GM03348 (cell line): Measurements from ENCODE around the gene SGSM2.
"Not testable (repeated sequence)": the region's sequence is repeated elsewhere in the genome, so short reads cannot be mapped to it uniquely, and the experiment has no call there.

Experiments
- DNase-seq: peaks from one replicate; pipeline ENCODE4 v3.0.0; 2012; ENCODE audit warnings: low spot score

Gene SGSM2, protein sequence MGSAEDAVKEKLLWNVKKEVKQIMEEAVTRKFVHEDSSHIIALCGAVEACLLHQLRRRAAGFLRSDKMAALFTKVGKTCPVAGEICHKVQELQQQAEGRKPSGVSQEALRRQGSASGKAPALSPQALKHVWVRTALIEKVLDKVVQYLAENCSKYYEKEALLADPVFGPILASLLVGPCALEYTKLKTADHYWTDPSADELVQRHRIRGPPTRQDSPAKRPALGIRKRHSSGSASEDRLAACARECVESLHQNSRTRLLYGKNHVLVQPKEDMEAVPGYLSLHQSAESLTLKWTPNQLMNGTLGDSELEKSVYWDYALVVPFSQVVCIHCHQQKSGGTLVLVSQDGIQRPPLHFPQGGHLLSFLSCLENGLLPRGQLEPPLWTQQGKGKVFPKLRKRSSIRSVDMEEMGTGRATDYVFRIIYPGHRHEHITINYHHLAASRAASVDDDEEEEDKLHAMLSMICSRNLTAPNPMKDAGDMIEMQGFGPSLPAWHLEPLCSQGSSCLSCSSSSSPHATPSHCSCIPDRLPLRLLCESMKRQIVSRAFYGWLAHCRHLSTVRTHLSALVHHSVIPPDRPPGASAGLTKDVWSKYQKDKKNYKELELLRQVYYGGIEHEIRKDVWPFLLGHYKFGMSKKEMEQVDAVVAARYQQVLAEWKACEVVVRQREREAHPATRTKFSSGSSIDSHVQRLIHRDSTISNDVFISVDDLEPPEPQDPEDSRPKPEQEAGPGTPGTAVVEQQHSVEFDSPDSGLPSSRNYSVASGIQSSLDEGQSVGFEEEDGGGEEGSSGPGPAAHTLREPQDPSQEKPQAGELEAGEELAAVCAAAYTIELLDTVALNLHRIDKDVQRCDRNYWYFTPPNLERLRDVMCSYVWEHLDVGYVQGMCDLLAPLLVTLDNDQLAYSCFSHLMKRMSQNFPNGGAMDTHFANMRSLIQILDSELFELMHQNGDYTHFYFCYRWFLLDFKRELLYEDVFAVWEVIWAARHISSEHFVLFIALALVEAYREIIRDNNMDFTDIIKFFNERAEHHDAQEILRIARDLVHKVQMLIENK

DNA sequence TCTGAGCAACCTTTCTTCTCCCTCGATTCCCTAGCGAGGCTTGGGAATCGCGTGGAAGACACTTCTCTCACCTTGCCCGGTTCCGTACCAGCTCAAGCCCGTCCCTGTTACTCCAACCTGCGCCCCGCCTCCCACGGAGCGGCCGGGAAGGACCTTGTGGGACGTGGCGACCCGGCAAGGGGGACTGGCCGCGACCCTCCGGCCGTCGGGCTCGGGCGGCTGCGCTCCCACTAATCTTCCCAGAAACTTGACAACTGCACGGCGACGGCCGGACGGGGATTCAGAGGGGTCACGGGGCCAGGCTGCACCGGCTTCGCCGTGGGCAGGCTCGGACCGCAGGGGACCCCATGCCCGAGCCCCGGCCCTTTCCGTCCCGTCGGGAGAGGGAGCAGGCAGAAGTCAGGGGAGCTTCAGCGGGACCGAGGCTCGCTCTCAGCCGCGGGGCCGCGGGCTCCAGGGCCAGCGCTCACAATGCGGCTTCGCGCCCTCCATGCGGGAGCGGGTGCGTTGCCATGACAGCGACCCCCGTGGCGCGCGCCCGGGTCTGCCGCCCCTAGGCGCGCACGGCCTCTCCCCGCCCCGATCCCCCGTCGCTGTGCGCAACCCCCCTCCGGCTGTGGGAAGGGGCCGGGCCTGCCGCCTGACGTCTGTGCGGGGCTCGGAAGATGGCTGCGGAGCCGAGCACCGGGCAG, at the start of gene SGSM2:
Gene SGSM2, plus strand, starts transcription at position 650 of the 692 bp plus-strand sequence. CDS start 188 bp downstream, outside the sequence.
- DNase-seq: peak; percentile 89

DNA sequence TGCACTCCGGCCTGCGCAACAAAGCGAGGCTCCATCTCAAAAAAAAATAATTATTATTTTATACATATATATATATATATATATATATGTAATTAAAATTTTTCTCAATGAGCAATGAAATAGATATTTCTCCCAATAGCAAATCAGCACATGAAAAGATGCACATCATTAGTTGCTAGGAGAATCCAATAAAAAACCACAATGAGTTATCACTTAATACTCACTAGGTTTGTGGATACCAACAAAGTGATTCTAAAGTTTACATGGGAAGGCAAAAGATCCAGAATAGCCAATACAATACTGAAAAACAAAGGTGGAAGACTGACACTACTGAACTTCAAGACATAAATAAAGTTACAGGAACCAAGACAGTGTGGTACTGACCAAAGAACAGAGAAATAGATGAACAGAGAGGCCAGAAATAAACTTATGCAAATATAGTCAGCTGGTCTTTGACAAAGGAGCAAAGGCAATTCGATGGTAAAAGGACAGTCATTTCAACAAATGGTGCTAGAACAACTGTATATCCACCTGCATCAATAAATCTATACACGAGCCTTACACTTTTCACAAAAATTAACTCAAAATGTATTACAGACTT, 47.3 kb upstream of the SGSM2 start:
- no peak for DNase-seq

DNA sequence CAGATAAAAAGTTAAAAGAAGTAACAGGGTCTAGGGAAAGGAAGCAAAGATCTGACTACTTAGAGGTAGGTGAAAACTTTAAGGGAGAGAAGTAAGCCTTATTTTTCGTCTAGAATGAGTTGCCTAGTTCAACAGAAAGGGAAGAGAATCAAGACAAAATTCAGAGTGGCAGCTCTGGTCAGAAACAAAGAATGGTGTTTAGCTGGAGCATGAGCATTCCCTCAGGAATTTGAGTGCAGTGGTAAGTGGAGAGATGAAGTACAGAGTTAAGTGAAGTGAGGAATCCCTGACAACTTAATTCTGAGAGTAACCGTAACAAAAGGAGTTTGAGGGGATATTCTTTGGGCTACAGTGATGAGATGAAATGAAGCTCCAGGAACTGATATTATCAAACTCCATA, 45.2 kb upstream of the SGSM2 start:
- peak; percentile 18 for DNase-seq

DNA sequence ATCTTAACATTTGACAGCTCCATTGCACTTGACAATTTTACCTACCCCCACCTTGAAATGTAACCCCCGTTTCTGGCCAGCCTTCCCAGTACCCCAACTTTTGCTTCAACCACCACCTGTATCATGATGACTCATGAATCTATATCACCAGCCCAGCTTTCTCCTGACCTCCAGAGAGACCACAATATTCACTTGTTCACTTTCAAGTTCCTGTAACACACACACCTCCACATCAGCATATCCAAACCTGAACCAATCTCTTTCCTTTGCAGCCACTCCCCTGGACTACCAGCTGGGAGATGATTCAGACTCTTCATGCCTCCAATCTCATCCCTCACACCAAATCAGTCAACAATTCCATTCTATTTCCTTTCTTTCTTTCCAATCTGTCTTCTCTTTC, 41.7 kb upstream of the SGSM2 start:
- DNase-seq: no peak

DNA sequence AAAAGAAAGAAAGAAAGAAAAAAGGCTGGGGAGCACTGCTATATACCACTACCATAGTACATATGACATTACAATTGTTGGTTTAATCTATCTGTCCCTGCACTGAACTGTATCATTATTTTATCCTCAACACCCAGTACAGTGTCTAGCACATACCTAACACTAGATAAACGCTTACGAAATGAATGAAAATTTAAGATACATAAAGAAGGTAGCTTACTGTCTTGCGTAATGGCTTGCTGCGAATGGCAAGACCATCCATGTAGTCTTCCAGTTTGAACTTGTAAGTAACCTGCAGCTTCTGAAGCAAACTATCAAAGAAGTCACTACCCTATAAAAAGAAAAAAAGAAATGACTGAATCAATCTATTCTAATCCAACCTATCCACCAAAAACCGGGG, 40.3 kb upstream of the SGSM2 start:
- DNase-seq: no peak

DNA sequence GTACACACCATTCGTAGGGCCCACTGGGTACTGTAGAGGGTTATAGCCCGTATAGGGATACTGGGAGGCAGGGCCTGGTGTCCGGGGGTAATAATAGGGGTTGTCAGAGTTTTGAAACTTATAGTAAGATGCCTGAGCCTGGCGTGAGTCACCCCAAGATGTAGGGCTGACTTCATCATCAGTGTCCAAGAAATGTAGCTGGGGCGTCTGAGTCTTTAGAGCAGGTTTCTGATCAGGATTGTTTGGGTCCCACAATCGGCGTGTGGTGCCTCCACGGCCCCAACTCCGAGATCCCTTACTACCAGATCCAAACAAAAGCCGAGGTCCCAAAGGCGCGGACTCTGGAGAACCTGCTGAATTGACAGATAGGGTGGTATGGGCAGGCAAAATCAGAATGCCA, 38.2 kb upstream of the SGSM2 start:
- DNase-seq: no peak

DNA sequence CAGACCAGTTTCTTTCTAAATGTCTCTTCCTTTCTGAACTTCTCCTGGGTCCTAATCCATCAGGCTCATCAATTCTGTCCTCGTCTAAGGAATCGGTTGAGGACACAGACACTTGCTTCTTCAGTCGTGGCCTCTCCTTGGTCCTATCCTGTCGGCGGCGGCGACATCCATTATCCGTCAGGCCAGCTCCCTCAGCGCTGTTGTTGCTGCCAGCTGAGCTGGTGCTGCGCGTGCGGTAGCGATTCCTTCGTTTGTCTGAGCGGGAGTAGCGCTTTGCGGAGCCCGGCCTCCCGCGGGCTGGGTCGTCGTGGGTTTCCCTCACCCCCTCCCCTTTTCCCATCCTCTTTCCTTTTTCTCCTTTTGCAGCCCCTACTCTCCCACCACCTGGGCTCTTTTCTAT, 37.5 kb upstream of the SGSM2 start:
- DNase-seq: no peak

DNA sequence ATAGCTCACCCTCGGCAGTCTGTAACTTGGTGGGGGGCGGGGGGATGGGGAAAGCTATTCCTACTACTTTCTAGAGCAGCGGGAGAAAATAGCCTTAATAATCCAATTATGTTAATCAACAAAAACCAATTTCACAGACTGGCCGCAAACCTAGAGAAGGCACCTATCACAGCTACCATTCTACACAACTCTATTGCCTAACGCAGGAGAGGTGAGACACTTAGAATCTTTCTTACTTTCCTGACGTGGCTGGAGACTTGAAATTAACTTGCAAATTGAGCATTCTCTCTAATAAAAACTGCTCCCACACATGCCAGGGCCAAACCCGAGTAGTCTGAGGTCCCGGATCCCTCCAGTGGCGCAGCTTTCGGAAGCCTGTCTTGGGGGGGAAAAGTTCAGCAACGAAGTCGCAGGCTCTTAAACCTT, 34.5 kb upstream of the SGSM2 start:
- peak; percentile 7 for DNase-seq

DNA sequence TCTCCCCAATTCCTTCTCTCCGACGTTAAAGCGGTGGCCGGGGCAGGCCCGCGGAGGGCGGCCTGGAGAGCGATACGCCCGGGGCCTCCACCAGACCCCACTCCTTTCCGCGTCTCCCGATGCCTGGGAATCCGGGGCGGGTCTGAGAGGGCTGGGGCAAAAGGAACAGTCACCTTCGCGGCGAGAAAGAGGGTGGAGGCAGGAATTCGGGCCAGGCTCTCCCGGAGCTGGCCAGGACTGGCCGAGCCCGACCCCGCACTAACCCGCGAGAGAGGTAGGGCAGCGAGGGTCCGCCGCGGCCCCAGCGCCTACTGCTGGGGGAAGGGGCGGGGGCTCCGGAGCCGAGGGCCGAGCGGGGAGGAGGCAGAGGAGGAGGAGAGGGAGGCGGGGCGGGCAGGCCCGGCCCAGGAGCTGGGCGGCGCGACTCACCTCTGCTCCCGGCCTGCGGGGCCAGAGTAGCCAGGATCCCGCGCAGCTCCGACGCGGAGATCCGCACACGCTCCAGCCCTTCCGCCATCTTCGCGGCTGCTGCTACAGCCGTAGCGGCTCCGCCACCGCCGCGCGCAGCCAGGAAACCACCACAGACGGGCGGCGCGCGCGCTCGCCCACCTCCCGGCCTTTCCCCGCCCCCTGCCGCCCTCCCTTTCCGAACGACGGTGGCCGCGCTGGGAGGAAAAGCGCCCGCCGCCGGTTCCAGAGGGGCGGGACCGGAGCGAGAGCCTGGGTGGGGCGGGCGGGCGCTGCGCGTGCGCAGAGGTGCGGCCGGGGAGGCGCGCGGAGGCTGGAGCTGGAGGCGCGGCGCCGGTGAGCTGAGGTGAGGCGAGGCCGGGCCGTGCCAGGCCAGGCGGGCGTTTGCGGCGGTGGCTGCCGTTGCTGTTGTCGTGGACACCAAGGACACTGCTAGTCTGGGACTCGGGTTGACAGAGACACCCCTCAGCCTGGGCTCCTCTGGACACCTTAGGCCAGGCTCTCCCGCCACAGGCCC, 33.8 kb upstream of the SGSM2 start, which contains the start of the genes SMG6 and SRR:
Gene SMG6, minus strand, starts transcription at position 582 of the 985 bp plus-strand sequence. Its CDS starts 65 bp downstream, at position 517.
Gene SRR, plus strand, starts transcription at position 747 of the 985 bp plus-strand sequence. CDS start 11,611 bp downstream, outside the sequence.
- DNase-seq: peak; percentile 100

DNA sequence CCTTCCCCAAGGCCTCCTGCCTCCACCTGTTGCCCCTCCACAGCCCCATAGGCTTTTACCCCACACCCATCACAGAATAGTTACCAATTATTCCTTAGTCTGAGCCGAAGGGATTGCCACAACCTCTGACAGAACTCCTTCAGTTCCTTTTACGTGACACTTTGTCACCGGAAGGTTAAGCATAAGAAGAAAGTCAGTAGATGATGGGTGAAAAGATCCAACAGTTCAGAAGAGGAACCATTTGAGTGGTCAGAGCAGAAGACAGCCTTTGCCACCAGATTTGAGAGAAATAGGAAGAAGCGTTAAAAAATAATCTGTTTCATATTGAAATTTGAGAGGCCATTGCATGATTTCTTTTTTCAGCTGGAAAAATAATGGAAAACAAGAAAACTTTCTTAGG, 32.4 kb upstream of the SGSM2 start:
- no peak for DNase-seq

DNA sequence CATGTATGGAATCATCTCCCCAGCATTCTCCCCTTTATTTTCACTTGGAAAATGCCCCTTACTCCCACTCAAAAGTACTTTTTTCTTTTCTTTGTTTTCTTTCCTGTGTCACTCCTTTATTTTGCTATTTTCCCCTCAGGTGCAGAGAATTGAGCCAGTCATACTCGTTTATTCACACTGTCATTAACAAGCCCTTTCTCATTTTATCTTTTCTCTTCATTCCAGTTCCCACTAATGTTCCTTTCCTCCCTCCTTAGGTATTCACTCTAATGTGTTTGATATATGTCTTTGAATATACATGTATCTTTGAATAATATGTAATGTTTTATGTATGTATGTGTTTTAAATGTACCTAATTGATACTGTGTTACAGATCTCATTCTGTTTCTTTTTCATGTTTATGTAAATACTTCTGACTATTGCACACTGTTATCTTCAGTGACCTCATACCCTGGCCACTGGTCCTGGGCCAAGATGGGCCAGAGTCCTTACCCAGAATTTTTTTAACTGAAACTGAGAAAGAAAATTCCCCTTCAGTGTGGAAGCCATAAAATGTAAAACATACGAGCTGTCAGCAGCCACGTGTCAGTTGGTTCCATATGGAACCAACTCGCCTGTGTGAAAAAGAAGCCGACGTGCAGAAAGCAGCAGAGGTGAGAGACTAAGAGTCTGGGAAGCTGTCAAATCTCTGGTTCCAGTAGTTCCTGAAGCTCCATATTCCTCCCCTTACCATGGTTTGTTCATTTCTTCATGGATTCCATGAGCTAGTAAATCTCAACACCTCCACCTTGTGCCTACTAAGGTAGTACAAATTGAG, 27.8 kb upstream of the SGSM2 start:
- no peak for DNase-seq

DNA sequence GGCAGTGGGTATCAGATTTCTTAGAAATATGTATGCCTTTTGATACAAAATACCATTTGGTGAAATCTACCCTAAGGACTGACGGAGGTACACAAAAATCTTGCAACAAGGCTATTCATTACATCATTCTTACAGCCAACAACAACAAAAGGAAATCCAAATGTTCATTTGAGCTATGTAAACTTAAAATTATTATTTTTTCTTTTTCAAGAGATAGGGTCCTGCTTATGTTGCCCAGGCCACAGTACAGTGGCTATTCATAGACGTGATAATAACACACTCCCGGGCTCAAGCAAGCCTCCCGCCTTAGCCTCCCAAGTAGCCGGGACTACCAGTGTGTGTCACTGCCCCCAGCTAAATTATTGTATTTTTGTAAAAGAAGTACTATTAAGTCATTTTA, 24.6 kb upstream of the SGSM2 start:
- no peak for DNase-seq

DNA sequence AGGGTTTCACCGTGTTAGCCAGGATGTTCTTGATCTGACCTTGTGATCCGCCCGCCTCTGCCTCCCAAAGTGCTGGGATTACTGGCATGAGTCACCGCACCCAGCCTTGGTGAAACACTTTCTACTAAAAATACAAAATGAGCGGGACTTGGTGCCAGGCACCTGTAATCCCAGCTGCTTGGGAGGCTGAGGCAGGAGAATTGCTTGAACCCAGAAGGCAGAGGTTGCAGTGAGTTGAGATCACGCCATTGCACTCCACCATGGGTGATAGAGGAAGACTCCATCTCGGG, 20.4 kb upstream of the SGSM2 start:
- DNase-seq: not testable (repeated sequence)

DNA sequence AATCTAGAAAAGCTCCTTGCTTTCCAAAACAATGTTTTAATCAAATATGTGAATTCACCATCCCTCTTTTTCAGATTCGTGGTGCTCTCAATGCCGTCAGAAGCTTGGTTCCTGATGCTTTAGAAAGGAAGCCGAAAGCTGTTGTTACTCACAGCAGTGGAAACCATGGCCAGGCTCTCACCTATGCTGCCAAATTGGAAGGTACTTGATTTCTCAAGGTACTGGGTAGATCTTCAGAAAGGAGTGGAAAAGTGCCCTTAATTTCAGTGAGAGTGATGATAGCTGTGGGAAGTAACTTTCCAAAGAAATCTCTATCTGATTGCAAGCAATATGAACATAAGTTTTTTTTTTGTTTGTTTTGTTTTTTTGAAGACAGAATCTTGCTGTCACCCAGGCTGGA, 19.5 kb upstream of the SGSM2 start:
- no peak for DNase-seq

DNA sequence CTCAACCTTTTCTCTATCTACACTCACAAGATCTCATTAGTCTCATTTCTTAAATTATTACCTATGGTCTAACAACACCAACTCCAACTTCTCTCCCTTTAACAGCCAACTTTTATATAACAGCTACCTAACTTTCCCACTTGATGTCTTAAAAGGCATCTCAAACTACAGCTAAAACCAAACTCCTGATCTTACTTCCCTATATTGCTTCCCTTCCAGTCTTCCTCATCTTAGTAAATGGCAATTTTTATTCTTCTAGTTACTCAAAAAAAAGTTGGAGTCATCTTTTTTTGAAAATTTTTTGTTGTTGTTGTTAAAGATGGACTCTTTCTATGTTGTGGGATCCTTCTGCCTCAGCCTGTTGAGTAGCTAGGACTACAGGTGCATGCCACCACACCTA, 18.2 kb upstream of the SGSM2 start:
- no peak for DNase-seq

DNA sequence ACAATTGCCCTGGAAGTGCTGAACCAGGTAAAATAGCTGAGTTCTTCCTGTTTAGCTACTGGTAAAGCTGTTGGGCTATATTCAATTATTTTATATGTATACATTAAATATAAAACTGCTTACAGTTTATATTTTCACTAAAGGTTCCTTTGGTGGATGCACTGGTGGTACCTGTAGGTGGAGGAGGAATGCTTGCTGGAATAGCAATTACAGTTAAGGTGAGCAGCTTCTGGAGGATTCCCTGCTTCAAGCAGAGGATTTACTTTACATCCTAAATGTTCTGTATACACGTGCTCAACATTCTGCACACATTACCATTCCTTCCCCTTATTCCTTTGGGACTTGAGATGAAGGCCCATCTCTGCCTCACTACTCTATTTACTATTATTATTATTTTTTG, 15.9 kb upstream of the SGSM2 start:
- DNase-seq: no peak

DNA sequence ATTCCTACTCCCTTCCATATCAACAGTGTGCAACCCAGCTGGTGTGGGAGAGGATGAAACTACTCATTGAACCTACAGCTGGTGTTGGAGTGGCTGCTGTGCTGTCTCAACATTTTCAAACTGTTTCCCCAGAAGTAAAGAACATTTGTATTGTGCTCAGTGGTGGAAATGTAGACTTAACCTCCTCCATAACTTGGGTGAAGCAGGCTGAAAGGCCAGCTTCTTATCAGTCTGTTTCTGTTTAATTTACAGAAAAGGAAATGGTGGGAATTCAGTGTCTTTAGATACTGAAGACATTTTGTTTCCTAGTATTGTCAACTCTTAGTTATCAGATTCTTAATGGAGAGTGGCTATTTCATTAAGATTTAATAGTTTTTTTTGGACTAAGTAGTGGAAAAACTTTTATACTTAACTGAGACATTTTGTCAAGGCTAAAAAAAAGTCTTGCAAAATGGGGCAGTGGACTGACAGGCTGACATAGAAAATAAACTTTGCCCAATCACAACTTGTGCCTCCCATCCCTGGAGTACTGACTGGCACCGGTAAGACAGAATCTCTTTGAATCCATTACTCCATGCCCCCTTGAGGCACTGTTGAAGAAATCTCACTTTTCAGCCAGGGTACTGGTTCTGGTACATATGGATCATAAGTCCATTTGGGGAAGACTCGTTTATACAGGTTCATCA, 13.5 kb upstream of the SGSM2 start:
- no peak for DNase-seq

DNA sequence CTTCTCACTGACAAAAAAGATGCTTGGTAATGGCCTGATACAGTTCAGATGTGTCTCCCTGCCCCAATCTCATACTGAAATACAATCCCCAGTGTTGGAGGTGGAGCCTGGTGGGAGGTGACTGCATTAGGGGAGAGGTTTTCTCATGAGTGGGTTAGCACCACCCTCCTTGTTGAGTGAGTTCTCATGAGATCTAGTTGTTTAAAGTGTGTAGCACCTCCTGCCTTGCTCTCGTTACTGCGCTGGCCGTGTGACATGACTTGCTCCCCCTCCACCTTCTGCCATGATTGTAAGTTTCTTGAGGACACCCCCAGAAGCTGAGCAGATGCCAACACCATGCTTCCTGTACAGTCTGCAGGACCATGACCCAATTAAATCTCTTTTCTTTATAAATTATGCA, 6.0 kb upstream of the SGSM2 start:
- no peak for DNase-seq

DNA sequence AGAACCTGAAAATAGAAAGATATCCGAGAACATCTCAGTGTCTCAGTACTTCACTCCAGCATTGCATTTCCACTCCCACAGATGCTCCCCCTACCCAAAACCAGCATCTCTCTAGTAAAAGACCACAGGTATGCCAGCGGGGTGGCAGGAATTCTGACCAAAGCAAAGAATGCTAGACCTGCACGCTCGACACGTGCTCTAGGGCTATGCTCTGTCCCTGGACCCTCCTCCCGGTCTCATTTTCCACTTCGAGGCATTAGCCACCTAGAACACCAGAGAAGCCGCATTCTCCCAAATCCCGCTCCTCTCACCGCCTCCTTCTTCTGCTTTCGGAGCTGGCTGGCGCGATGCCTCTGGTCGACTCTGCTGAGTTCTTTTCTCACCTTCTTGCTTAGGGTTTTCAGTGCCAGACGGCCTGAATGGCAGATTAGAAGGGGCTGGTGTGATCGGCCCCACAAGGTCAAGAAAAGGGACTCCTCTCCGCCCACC, 1.5 kb upstream of the SGSM2 start:
- peak; percentile 27 for DNase-seq
